Neural crest cell (in vitro differentiated cells): ENCODE data around the gene MT1B. TPM values are rescaled to one million over a fixed set of nuclear protein-coding genes. Genes with fewer than 3 reads are reported as not detected.

ENCODE experiments used
- DNase-seq: peaks from one replicate; pipeline ENCODE4 v3.0.0; 2021; ENCODE audit warnings: low read depth, mixed read lengths, low spot score
- H3K27ac Mint-ChIP-seq: one replicate; pipeline ENCODE4 v1.8.0; 2021; ENCODE audit warnings: mild to moderate bottlenecking, mixed read lengths; ENCODE audit not compliant: unreplicated experiment
- H3K27me3 Mint-ChIP-seq: 2 replicates; pipeline ENCODE4 v1.8.0; 2021; ENCODE audit warnings: low read depth, mild to moderate bottlenecking, mixed read lengths
- H3K36me3 Mint-ChIP-seq: 2 replicates; pipeline ENCODE4 v1.8.0; 2021; ENCODE audit warnings: low read depth, mild to moderate bottlenecking, mixed read lengths
- H3K4me1 Mint-ChIP-seq: 2 replicates; pipeline ENCODE4 v1.8.0; 2021; ENCODE audit warnings: mixed read lengths
- H3K4me3 Mint-ChIP-seq: one replicate; pipeline ENCODE4 v1.8.0; 2021; ENCODE audit warnings: mild to moderate bottlenecking, mixed read lengths
- H3K9me3 Mint-ChIP-seq: 2 replicates; pipeline ENCODE4 v1.8.0; 2021; ENCODE audit warnings: mixed read lengths
- total RNA-seq: library from RNA; stranded (reverse); gene quantifications from 2 replicates; pipeline ENCODE4 v1.2.1, GENCODE V29; 2021
- TF ChIP-seq, protein P1 (sequence below): fragments of 200-600 bp; sonication (generic); conservative IDR thresholded peaks from 2 replicates; pipeline ENCODE4 v1.5.0; 2021; ENCODE audit warnings: antibody characterized with exemption, mild to moderate bottlenecking

The MT1B gene
- total RNA-seq, 1 donor from 2014 or later, result not detected

DNA sequence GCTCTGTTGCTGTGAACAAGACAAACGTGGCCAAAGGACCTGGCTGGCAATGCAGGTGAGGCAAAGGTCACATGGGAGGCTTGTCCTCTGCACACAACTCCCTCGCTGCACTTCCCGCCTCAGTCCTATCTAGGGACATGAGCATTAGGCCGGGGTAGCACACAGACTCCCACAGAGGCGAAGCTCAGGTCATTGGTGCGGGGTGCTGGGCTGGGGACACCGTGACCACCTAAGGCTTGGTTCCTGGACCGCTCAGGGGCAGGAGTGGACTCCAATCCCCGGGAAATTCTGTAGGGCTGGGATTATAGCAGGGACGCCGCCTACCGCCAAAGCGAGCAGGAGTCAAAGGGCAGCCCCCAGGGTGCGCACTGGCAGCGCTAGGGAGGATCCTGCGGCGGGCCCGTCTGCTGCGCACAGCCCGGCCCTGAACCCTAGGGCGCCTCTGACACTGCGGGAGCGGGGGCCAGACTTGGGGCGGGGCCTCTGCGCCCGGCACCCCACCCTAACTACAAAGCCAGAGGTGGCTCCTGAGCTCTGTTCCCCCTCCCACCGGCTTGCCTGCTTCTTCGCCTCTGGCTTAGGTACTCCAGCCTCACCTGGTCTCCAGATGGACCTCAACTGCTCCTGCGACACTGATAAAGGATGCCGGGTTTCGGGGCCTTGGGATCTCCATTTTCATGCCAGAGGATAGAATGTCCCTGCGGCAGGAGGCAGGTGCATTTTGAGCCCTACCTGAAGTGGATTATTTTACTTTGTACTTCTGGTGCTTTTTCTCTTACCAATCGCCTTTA is 3.9 kb upstream of the MT1B start:
- Mint-ChIP-seq H3K27me3 (peaks cover 96% of the 10 kb centered on the region), H3K27ac (no peak overlapping the region), H3K4me1 (no peaks in the 10 kb centered on the region), H3K4me3 (no peak overlapping the region), H3K36me3 (no peaks in the 10 kb centered on the region), H3K9me3 (no peaks in the 10 kb centered on the region)
- TF ChIP-seq, protein P1, sequence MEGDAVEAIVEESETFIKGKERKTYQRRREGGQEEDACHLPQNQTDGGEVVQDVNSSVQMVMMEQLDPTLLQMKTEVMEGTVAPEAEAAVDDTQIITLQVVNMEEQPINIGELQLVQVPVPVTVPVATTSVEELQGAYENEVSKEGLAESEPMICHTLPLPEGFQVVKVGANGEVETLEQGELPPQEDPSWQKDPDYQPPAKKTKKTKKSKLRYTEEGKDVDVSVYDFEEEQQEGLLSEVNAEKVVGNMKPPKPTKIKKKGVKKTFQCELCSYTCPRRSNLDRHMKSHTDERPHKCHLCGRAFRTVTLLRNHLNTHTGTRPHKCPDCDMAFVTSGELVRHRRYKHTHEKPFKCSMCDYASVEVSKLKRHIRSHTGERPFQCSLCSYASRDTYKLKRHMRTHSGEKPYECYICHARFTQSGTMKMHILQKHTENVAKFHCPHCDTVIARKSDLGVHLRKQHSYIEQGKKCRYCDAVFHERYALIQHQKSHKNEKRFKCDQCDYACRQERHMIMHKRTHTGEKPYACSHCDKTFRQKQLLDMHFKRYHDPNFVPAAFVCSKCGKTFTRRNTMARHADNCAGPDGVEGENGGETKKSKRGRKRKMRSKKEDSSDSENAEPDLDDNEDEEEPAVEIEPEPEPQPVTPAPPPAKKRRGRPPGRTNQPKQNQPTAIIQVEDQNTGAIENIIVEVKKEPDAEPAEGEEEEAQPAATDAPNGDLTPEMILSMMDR, result no peak
- DNase-seq, result no peak

DNA sequence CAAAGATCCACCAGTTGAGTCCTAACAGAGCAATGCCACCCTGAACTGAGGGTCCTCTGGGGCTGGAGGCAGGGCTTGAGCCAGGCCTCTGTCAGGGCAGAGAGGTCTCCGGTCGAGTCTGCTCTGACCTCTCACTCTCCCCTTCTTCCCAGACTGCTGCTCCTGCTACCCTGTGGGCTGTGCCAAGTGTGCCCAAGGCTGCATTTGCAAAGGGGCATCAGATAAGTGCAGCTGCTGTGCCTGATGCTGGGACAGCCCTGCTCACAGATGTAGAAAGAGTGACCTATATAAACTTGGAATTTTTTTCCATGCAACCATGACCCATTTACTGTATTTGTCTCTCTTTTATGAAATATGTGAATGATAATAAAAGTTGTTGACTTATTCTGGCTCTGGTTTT is 2.4 kb upstream of the MT1B start:
- no peaks in the 10 kb centered on the region for H3K9me3 Mint-ChIP-seq
- no peak overlapping the region for H3K27ac Mint-ChIP-seq
- no peaks in the 10 kb centered on the region for H3K4me1 Mint-ChIP-seq
- peaks cover 92% of the 10 kb centered on the region for H3K27me3 Mint-ChIP-seq
- H3K36me3 Mint-ChIP-seq, result no peaks in the 10 kb centered on the region
- DNase-seq, result no peak
- no peak overlapping the region for H3K4me3 Mint-ChIP-seq
- TF ChIP-seq, protein P1, result no peak

DNA sequence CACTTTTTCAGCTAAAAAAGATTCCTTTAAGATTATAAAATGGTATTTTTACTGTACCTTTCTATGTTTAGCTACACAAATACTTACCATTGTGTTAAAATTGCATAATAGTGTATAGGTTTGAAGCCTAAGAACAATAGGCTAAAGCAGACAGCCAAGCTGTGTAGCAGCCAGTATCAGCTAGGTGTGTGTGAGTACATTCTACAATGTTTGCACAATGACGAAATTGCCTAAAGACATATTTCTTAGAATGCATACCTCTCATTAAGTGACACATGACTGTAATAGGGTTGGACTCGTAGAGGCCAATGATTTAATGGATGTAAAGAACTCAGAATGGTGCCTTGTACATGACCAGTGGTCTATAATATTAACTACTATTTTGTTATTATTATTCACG is 1.9 kb upstream of the MT1B start:
- no peaks in the 10 kb centered on the region for H3K4me1 Mint-ChIP-seq
- H3K9me3 Mint-ChIP-seq, result no peaks in the 10 kb centered on the region
- H3K27ac Mint-ChIP-seq, result no peak overlapping the region
- H3K4me3 Mint-ChIP-seq, result no peak overlapping the region
- peaks cover 89% of the 10 kb centered on the region for H3K27me3 Mint-ChIP-seq
- TF ChIP-seq, protein P1, result no peak
- no peaks in the 10 kb centered on the region for H3K36me3 Mint-ChIP-seq
- no peak for DNase-seq

DNA sequence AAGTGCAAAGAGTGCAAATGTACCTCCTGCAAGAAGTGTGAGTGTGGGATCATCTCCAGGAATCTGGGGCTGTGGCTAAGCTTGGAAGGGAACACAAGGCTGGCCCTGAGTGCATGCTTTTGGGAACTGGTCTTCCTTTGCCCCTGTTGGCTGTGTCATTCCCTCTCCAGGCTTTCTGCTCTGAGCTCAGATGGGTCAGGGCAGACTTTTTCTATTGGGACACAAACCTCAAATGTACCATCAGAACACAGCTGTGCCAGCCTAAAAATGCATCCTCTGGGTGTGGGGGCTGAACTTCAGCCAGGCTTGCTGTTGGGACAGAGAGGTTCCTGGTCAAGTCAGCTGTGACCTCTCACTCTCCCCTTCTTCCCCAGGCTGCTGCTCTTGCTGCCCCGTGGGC is 914 bp downstream of the MT1B start:
- H3K4me1 Mint-ChIP-seq, result no peaks in the 10 kb centered on the region
- H3K4me3 Mint-ChIP-seq, result no peak overlapping the region
- no peak for DNase-seq
- peaks cover 83% of the 10 kb centered on the region for H3K27me3 Mint-ChIP-seq
- H3K9me3 Mint-ChIP-seq, result no peaks in the 10 kb centered on the region
- H3K27ac Mint-ChIP-seq, result no peak overlapping the region
- TF ChIP-seq, protein P1, result no peak
- no peaks in the 10 kb centered on the region for H3K36me3 Mint-ChIP-seq

DNA sequence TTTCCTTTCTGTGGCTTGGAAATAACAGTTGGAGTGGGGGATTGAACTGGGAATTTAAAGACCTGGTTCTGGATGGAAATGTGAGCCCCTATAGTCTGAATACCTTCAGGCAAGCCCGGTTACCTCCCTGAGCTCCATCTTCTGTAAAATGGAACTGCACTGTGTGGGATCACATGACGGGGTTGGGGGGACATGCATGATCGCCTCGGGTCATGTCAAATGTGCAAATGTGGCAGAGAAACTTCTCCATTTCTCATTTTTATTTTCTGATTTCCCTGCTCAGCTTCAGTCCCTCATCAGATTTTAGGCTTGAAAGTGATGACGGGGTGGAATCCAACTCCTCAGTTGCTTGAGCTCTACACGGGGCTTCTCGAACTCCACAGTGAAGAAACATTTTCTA is 1.5 kb downstream of the MT1B start:
- Mint-ChIP-seq H3K27me3 (peaks cover 84% of the 10 kb centered on the region), H3K27ac (no peak overlapping the region), H3K36me3 (no peaks in the 10 kb centered on the region), H3K4me3 (no peak overlapping the region), H3K4me1 (peaks cover 5% of the 10 kb centered on the region), H3K9me3 (no peaks in the 10 kb centered on the region)
- DNase-seq, result no peak
- TF ChIP-seq, protein P1, result no peak
